Activated naive CD8-positive, alpha-beta T cell treated with anti-CD3 and anti-CD28 coated beads, Interleukin-2, amount 50 U/mL, for 16 hours (primary cell): ENCODE results near the gene POLR3H.

Experiments used
- DNase-seq: peaks from one replicate; pipeline ENCODE4 v3.0.0-alpha.2; 2020; ENCODE audit warnings: low read depth, low spot score

Gene POLR3H

DNA sequence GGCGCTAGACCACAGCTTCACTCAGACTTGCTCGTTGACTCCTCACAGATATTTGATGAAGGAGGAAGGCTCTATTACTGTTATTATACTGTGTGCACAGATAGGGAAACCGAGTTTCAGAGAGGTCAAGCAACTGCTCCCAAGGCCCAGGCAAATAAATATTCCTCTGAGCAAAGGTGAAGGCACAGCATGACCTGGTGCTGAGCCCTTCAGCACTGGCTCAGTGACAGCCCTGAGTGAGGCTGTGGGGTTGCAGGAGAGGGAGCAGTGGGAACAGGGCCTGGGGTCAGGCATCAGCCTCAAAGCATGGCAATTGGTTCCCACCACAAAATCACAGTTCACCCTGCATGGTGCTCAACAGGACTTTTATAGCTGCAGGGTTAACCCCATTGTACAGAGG is 7.1 kb downstream of the POLR3H start:
- no peak for DNase-seq

DNA sequence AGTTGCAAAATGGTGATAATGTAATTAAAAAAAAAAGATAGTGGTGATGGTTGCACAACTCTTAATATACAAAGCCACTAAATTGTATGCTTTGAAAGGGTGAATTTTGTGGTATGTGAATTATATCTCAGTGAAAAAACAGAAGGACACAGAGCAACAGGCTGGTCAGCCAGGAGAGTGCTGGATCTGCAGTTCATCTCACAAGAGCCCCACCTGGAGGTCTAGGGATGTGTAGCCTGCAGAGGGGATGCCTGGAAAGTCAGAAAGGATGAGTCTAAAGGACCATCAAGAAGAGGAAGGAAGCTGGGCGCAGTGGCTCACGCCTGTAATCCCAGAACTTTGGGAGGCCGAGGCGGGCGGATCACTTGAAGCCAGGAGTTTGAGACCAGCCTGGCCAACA is 9.0 kb downstream of the POLR3H start:
- no peak for DNase-seq

GRCh38 chr22:41534219-41534618 is 10.1 kb downstream of the POLR3H start:
- no peak for DNase-seq

DNA sequence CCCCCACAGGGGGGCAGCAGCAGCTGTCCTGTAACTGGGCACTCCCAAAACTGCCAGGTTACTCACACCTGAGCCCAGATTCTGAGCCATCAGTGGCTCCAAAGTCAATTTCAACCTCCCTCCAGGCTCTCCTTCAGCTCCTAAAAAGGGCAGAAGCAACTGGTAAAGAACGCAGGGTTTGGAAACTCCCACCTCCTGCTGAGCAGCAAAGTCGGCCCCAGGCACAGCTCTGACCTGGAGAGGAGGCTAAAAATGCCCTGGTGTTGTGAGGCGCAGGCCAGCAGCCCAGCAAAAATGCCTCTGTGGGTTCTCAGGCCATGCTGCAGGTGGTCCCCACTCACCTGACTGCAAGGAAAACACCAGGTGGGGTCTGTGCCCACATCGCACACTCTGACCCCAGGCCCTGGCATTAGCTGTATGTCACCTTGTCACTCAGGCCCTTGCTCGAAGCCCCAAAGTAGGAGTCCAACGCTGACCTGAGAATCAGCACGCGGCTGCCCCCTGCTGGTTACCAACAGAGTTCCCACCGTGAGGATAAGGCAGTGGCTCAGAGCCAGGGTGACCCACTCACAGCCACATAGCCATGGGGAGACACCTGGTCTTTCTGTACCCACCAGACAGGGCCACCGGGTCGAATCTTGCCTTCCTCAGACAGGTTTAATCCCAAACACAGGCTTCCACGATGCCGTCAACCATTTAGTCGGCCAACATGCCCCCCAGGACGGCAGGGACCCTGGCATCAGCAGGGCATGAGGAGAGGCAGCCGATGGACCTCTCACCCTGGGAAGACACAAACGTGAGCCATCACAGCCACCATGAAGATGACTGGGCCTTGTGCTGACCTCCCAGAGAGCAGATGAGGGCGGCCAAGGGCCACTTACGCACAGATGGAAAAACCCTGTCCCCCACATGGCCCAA is 11.1 kb downstream of the POLR3H start:
- DNase-seq = peak; percentile 31

GRCh38 chr22:41531715-41532477 is 12.4 kb downstream of the POLR3H start:
- DNase-seq = no peak

DNA sequence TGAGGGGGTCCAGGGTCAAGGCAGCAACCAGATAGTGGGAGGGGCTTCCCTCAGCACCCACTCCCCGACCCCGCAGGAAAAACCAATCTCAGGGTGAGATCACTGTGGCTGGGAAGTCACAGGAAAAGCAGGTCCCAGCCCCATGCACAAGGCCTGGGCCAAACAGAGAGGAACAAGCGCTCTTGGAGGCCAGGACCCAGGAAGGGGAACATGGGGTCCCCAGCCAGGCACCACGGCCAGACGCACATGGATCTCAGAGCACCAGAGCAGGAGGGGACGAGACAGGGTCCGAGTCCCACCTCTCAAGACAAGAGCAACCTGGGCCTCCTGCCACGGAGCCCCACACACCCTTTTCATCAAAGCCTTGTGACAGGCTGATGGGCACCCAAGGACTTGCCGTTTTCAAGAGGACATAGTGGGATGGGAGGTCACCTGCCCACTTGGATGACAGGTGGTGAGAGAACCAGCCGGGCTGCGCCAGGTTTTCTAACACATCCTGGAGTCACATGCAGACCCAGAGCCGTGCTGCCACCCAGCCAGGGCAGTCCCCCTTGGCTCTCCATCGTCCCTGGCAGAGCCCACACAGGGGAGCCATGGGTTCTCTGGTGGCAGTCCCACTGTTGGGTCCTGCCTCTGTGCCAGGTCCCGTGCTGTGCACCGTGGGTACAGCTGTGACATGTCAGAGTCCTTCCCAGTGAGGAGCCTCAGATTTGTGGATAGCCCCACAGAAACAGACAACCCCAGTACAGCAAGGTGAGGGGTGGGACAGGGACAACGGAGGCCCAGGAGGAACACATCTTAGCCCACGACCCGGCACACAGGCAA is 13.2 kb downstream of the POLR3H start:
- DNase-seq = no peak

- no peak for DNase-seq
These were observed 15.2 kb downstream of the POLR3H start for GRCh38 chr22:41528938-41529561.

- DNase-seq = no peak
These were observed 16.0 kb downstream of the POLR3H start for GRCh38 chr22:41528132-41528766.

DNA sequence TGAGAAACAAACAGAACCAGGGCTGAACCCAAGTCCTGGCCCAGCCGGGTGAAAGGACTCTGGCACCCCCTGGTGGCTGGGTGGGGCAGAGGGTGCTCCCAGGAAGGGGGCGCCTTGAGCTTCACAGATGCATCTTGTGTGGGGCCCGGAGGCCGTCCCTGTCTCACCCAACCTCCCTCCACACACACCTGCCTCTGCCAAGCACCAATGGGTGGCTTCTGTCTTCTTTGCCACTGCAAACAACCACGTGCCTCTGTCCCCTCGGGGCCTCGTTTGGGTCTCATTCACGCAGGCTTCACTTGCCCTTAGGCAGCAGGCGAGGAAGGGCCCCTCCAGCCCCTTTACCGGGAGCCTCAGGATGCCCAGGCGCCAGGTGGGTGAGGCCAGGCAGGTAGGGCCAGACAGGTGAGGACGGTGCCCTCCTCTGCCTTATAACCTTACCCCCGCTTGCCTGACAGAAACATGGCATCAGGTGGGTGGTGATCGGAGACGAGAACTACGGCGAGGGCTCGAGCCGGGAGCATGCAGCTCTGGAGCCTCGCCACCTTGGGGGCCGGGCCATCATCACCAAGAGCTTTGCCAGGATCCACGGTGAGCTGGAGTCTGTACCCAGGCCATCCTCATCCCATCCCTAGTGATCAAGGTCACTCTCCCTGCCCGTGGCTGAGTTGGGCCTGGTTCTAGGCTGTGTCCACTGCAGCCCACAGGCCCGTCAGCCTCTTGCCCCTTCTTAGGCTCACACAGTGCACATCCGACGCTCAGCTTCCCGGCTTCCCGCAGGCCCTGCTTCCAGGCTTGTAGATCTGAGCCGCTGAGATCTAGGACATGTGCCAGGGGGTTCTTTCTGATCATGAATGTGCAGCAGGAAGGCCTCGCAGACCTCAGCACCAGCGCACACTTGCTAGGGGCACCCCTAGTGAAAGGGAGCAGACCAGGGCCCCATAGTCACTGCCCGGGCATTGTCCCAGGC is 17.2 kb downstream of the POLR3H start:
- DNase-seq = no peak

- no peak for DNase-seq
These were observed 17.9 kb downstream of the POLR3H start for GRCh38 chr22:41526226-41526829.

DNA sequence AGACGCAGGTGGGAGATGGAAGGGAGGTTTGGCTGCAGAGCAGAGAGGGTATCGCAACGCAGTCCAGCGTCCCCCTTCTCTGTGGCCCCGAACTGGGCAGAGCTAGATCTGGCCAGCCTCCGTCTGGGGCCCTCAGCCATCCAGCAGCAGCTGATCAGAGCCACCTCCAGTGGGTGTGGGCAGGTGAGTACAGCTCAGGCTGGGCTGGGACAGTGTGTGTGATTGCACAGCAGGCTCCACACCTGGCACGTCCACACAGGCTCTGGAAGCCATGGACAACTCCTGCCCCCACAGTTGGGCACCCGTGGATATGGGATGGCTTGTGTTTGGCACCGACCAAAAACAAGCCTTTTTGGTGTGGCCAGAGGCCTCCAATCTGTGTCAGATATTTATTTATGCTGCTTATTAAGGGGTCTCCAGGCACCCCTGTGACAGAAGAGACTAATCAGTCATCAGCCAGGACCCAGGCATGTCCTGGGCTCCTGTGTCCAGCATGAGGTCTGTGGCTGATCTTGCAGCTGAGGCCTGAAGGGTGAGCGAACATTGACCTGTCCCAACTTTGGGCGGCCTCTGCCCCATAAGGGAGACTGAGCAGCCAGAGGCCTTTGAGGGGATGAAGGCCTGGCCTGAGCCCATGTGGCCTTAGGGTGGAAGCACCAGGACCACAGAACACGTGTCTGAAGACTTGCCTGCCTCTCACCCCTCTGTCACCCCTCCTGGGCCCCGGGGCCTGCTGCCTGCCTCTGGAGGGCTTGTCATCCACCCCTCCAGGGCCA is 18.6 kb downstream of the POLR3H start:
- no peak for DNase-seq

GRCh38 chr22:41524809-41525449 is 19.3 kb downstream of the POLR3H start:
- DNase-seq = peak; percentile 32

- DNase-seq = no peak
These were observed 20.0 kb downstream of the POLR3H start for GRCh38 chr22:41524251-41524661.

GRCh38 chr22:41523464-41524221 is 20.6 kb downstream of the POLR3H start:
- DNase-seq = no peak

DNA sequence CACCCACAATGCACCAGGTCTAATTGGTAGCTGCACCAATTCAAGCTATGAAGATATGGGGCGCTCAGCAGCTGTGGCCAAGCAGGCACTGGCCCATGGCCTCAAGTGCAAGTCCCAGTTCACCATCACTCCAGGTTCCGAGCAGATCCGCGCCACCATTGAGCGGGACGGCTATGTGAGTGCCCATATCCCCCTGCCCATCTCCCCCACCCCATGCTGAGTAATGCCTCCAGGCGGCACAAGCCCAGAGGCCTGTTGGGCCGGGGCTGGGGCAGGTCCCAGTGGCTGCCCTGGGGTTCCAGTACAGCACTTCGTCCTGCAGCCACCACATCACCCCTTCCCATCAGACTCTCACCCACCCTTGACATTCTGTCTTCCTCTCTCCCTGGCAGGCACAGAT is 21.5 kb downstream of the POLR3H start:
- no peak for DNase-seq

DNA sequence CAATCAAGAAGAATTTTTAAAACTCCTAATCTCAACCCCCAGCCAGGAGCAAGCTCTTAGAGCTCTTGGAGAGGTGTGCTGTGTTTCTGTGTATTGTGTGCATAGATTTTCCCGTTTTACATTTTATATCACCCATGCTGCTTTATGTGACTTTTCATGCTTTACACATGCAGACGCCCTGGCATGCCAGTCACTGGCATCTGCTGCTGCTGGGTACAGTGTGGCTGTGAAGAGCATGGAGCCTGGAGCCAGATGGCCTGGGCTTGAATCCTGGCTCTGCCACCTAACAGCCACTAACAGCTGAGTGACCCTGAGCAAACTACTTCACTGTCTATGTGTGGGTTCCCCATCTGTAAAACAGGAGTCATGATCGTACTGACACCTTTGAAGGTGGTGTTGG is 23.1 kb downstream of the POLR3H start:
- DNase-seq = no peak

GRCh38 chr22:41518048-41518347 is 26.3 kb downstream of the POLR3H start:
- DNase-seq = no peak
